K562 (cell line): ENCODE results near the gene TXNRD2. TPM values are rescaled to one million over a fixed set of nuclear protein-coding genes. Genes with fewer than 3 reads are reported as not detected.

Experiments
- ADNP ChIP-seq: fragments of 200-800 bp; sonication (Bioruptor generic); IDR thresholded peaks from 2 replicates; pipeline ENCODE4 v1.6.1; 2016; ENCODE audit warnings: missing genetic modification characterization, missing compliant biosample characterization
- ARID1B ChIP-seq: fragments of 450-650 bp; IDR thresholded peaks from 2 replicates; pipeline ENCODE4 v1.6.1; 2016; ENCODE audit warnings: antibody characterized with exemption, mild to moderate bottlenecking, inconsistent platforms
- ARID3A ChIP-seq: IDR thresholded peaks from 2 replicates; pipeline ENCODE4 v1.6.1; 2012; ENCODE audit warnings: low read depth, low read length, improper control_type of control experiment, borderline replicate concordance
- BRCA1 ChIP-seq, 2 experiments: fragments of 450-650 bp in 1 of 2; sonication (generic) in 1 of 2; formaldehyde crosslinking in 1 of 2; IDR thresholded peaks; 2 replicates each; pipeline versions ENCODE4 v1.5.0 to v1.6.1; 2017 to 2020; ENCODE audit warnings: mild to moderate bottlenecking in 1 of 2, missing genetic modification reagents in 1 of 2
- CBX1 ChIP-seq: sonication (generic); IDR thresholded peaks from 2 replicates; pipeline ENCODE4 v1.6.1; 2016; ENCODE audit warnings: antibody characterized with exemption, low read depth, mild to moderate bottlenecking
- HDAC3 ChIP-seq: fragments of 450-650 bp; IDR thresholded peaks from 2 replicates; pipeline ENCODE4 v1.6.1; 2018; ENCODE audit warnings: borderline replicate concordance, mild to moderate bottlenecking, moderate library complexity; ENCODE audit not compliant: partially characterized antibody
- JUN ChIP-seq, 2 experiments: sonication (generic) in 1 of 2; formaldehyde crosslinking in 1 of 2; IDR thresholded peaks; 2 replicates each; pipeline versions ENCODE4 v1.6.1 to v1.8.0; 2012 to 2022; ENCODE audit warnings: borderline replicate concordance in 2 of 2, mild to moderate bottlenecking in 2 of 2, improper control_type of control experiment in 1 of 2, low read depth in 1 of 2, low read length in 1 of 2, missing genetic modification reagents in 1 of 2
- NFXL1 ChIP-seq: fragments of 450-650 bp; formaldehyde crosslinking; IDR thresholded peaks from 2 replicates; pipeline ENCODE4 v1.4.0; 2021; ENCODE audit warnings: mild to moderate bottlenecking
- RNF2 ChIP-seq: sonication (generic); IDR thresholded peaks from 2 replicates; pipeline ENCODE4 v1.6.1; 2016
- SIRT6 ChIP-seq: IDR thresholded peaks from one replicate; pipeline ENCODE4 v1.6.1; 2012; ENCODE audit warnings: low read depth, mild to moderate bottlenecking, control low read depth, inconsistent platforms, low read length, moderate library complexity
- SREBF1 ChIP-seq: fragments of 150-350 bp; IDR thresholded peaks from 2 replicates; pipeline ENCODE4 v1.6.1; 2014; ENCODE audit warnings: antibody characterized with exemption, low read depth, low read length, borderline replicate concordance
- STAT5A ChIP-seq: IDR thresholded peaks from 2 replicates; pipeline ENCODE4 v1.6.1; 2012; ENCODE audit warnings: low read length, inconsistent platforms, borderline replicate concordance
- WHSC1 ChIP-seq: IDR thresholded peaks from one replicate; pipeline ENCODE4 v1.6.1; 2012; ENCODE audit warnings: low read length, control low read depth, inconsistent platforms
- ZBTB7A ChIP-seq: IDR thresholded peaks from 2 replicates; pipeline ENCODE4 v1.6.1; 2011; ENCODE audit warnings: low read depth, mild to moderate bottlenecking, low read length, moderate library complexity, borderline replicate concordance; ENCODE audit not compliant: control insufficient read depth
- ZNF232 ChIP-seq: sonication (generic); formaldehyde crosslinking; IDR thresholded peaks from 2 replicates; pipeline ENCODE4 v1.8.0; 2022; ENCODE audit warnings: mild to moderate bottlenecking, missing genetic modification reagents
- ZNF253 ChIP-seq: fragments of 250-450 bp; sonication (Bioruptor Pico); conservative IDR thresholded peaks from 2 replicates; pipeline ENCODE4 v1.6.1; 2021; ENCODE audit warnings: mild to moderate bottlenecking
- ZNF280A ChIP-seq: fragments of 450-650 bp; IDR thresholded peaks from 2 replicates; pipeline ENCODE4 v1.6.1; 2018; ENCODE audit warnings: mild to moderate bottlenecking, low read depth; ENCODE audit not compliant: partially characterized antibody
- ZNF311 ChIP-seq: fragments of 250-450 bp; sonication (Bioruptor Pico); IDR thresholded peaks from 2 replicates; pipeline ENCODE4 v1.4.0; 2020; ENCODE audit warnings: mild to moderate bottlenecking, moderate library complexity
- ZNF511 ChIP-seq: sonication (generic); formaldehyde crosslinking; IDR thresholded peaks from 2 replicates; pipeline ENCODE4 v1.8.0; 2022; ENCODE audit warnings: mild to moderate bottlenecking, missing genetic modification reagents
- ZNF512 ChIP-seq: IDR thresholded peaks from 2 replicates; pipeline ENCODE4 v1.6.1; 2016; ENCODE audit warnings: missing genetic modification characterization, missing compliant biosample characterization
- ZNF695 ChIP-seq: fragments of 450-650 bp; formaldehyde crosslinking; IDR thresholded peaks from 2 replicates; pipeline ENCODE4 v1.4.0; 2020; ENCODE audit warnings: mild to moderate bottlenecking, moderate library complexity
- ZNF766 ChIP-seq: fragments of 200-800 bp; sonication (Bioruptor generic); conservative IDR thresholded peaks from 2 replicates; pipeline ENCODE4 v1.6.1; 2016; ENCODE audit warnings: missing genetic modification characterization, missing compliant biosample characterization
- polyA plus RNA-seq, 8 experiments: library from polyadenylated mRNA; depleted of rRNA in 4 of 8; stranded (reverse) in 5 of 8; unstranded in 3 of 8; fragments of >200 nt; fragmentation: Nextera tagmentation in 2 of 8; fragmentation: Illumina TruSeq in 1 of 8; extraction: Ambion mirVana in 2 of 8; extraction: Trizol in 1 of 8; gene quantifications; 2 replicates each; pipeline versions ENCODE4 v1.2.1 to v1.2.3, GENCODE V29; 2011 to 2014; ENCODE audit warnings: inconsistent platforms in 1 of 8, missing spikeins in 1 of 8
- total RNA-seq, 7 experiments: library from RNA; depleted of rRNA in 6 of 7; stranded (reverse); fragments of >200 nt in 6 of 7; fragmentation: Illumina TruSeq in 2 of 7; extraction: Trizol in 2 of 7; gene quantifications; 2 replicates each; pipeline versions ENCODE4 v1.2.1 to v1.2.3, GENCODE V29; 2011 to 2021; ENCODE audit warnings: low replicate concordance in 1 of 7

TXNRD2 gene
- total and polyA plus RNA-seq, 9 of the 15 experiments (the other 6 are each of a cell fraction or from before 2014, with no cell fraction given), result 3.3 to 80.2 (median 49.4) TPM

- TF ChIP-seq ZNF311 (CRISPR knock-in tag) (no peak), CBX1 (peak; percentile 86; the same call in 1 of the 2 replicates), BRCA1 (IDR thresholded peaks at IDR 0.05) (no peak), BRCA1 (CRISPR knock-in tag; IDR thresholded peaks at IDR 0.05) (no peak), STAT5A (no peak), ZNF695 (CRISPR knock-in tag) (no peak), HDAC3 (no peak), ZNF511 (CRISPR knock-in tag) (no peak), SREBF1 (no peak), ZNF253 (CRISPR knock-in tag) (0 out of 2 replicates have a peak, but pooled peaks have one; percentile 10), WHSC1 (no peak), ZNF280A (no peak), ZBTB7A (peak; percentile 98), ZNF232 (no peak), JUN (IDR thresholded peaks at IDR 0.05; ENCODE audit: borderline replicate concordance, low read depth, low read length) (0 out of 2 replicates have a peak, but pooled peaks have one; percentile 15), JUN (CRISPR knock-in tag; IDR thresholded peaks at IDR 0.05; ENCODE audit: borderline replicate concordance) (no peak), ARID3A (no peak), SIRT6 (no peak), NFXL1 (CRISPR knock-in tag) (no peak), ARID1B (no peak; the same call in 1 of the 2 replicates), ZNF512 (no peak), ADNP (no peak), RNF2 (no peak), ZNF766 (CRISPR knock-in tag) (no peak)
These were observed 45.1 kb upstream of the TXNRD2 start (continued) for GRCh38 chr22:19986410-19987341.
